Neural cell (in vitro differentiated cells): ENCODE results near the gene CREBBP.

Experiments
- CTCF ChIP-seq: fragments of 450-650 bp; IDR thresholded peaks from 2 replicates; pipeline ENCODE4 v1.5.1; 2014; ENCODE audit warnings: antibody characterized with exemption, mild to moderate bottlenecking, moderate library complexity; ENCODE audit not compliant: poor library complexity, severe bottlenecking
- POLR2AphosphoS5 ChIP-seq: IDR thresholded peaks from 2 replicates; pipeline ENCODE4 v1.6.1; 2012
- REST ChIP-seq: IDR thresholded peaks from 2 replicates; pipeline ENCODE4 v1.6.1; 2012; ENCODE audit warnings: borderline replicate concordance

GRCh38 chr16:3865241-3865640 is 15.3 kb downstream of the CREBBP start:
- no peak for TF ChIP-seq CTCF
- no peak for TF ChIP-seq POLR2AphosphoS5
- TF ChIP-seq REST = no peak
